ENCODE results near the gene CEP170B.
A peak's percentile ranks its signal among the peaks of the same experiment; 100 is the strongest.

CEP170B gene

GRCh38 chr14:104845834-104846441, 19.1 kb upstream of the CEP170B start:
- H3K4me2 ChIP-seq (ENCODE audit: low read length), result no peak overlapping the region
- peaks cover 14 to 15% of the 10 kb centered on the region in 2 experiments for H3K4me1 ChIP-seq (ENCODE audit: control insufficient read depth in 1 of 2, insufficient read depth in 2 of 2, low read length in 2 of 2)
- no peak overlapping the region for H3K14ac ChIP-seq (ENCODE audit: low read length)
- H2BK5ac ChIP-seq (ENCODE audit: low read depth, low read length, poor library complexity), result no peak overlapping the region
- no peak overlapping the region for H2BK12ac ChIP-seq (ENCODE audit: low read length)
- no peak overlapping the region for H3K4me3 ChIP-seq (ENCODE audit: low read depth, low read length)
- H4K91ac ChIP-seq (ENCODE audit: low read depth, low read length), result no peak overlapping the region
- no peak overlapping the region for H3K4ac ChIP-seq (ENCODE audit: low read depth, low read length)
- no peak overlapping the region for H2AK5ac ChIP-seq (ENCODE audit: low read length)
- no peak overlapping the region for H4K8ac ChIP-seq (ENCODE audit: low read depth, low read length)
- H4K12ac ChIP-seq (ENCODE audit: low read depth, low read length), result no peak overlapping the region
- no peak overlapping the region for H3K23ac ChIP-seq (ENCODE audit: low read length)
- H3K79me1 ChIP-seq (ENCODE audit: low read length), result peaks cover 4% of the 10 kb centered on the region
- H2BK120ac ChIP-seq (ENCODE audit: insufficient read depth, low read length, poor library complexity), result no peak overlapping the region
- no peaks in the 10 kb centered on the region for H3K27me3 ChIP-seq (ENCODE audit: insufficient read depth, low read length)
- H3K9ac ChIP-seq (ENCODE audit: low read length), result no peak overlapping the region
- H2AFZ ChIP-seq (ENCODE audit: insufficient read depth, low read length, poor library complexity), result no peak overlapping the region
- H3K18ac ChIP-seq (ENCODE audit: low read length), result no peak overlapping the region
- no peaks in the 10 kb centered on the region for H3K36me3 ChIP-seq (ENCODE audit: control insufficient read depth in 1 of 2, insufficient read depth in 2 of 2, low read length in 2 of 2)
- no peak overlapping the region for H3K27ac ChIP-seq (ENCODE audit: low read depth, low read length)
- peaks cover 2% of the 10 kb centered on the region for H3K9me3 ChIP-seq (ENCODE audit: insufficient read depth, low read depth, low read length)
- no peaks in the 10 kb centered on the region for H3K79me2 ChIP-seq (ENCODE audit: control insufficient read depth, insufficient read depth, low read length, poor library complexity)
- no CpG with 5 or more reads among the region's 3 CpGs for WGBS (ENCODE audit: extremely low coverage, insufficient coverage, insufficient read length)
- peak in 1 of 2 donors; percentile 15 for DNase-seq

- Histone ChIP-seq H3K36me3 (ENCODE audit: control insufficient read depth in 1 of 2, insufficient read depth in 2 of 2, low read length in 2 of 2) (no peaks in the 10 kb centered on the region), H2BK120ac (ENCODE audit: insufficient read depth, low read length, poor library complexity) (no peak overlapping the region), H3K79me1 (ENCODE audit: low read length) (no peaks in the 10 kb centered on the region), H4K12ac (ENCODE audit: low read depth, low read length) (no peak overlapping the region), H3K9me3 (ENCODE audit: insufficient read depth, low read depth, low read length) (peaks cover 2% of the 10 kb centered on the region), H2AFZ (ENCODE audit: insufficient read depth, low read length, poor library complexity) (no peak overlapping the region), H3K79me2 (ENCODE audit: control insufficient read depth, insufficient read depth, low read length, poor library complexity) (no peaks in the 10 kb centered on the region), H3K4me2 (ENCODE audit: low read length) (no peak overlapping the region), H3K14ac (ENCODE audit: low read length) (no peak overlapping the region), H3K18ac (ENCODE audit: low read length) (no peak overlapping the region), H3K4me1 (ENCODE audit: control insufficient read depth in 1 of 2, insufficient read depth in 2 of 2, low read length in 2 of 2) (no peaks in the 10 kb centered on the region), H2AK5ac (ENCODE audit: low read length) (no peak overlapping the region), H4K91ac (ENCODE audit: low read depth, low read length) (no peak overlapping the region), H4K8ac (ENCODE audit: low read depth, low read length) (no peak overlapping the region), H2BK12ac (ENCODE audit: low read length) (no peak overlapping the region), H3K27ac (ENCODE audit: low read depth, low read length) (no peak overlapping the region), H3K27me3 (ENCODE audit: insufficient read depth, low read length) (no peaks in the 10 kb centered on the region), H3K23ac (ENCODE audit: low read length) (no peak overlapping the region), H2BK5ac (ENCODE audit: low read depth, low read length, poor library complexity) (no peak overlapping the region), H3K4me3 (ENCODE audit: low read depth, low read length) (no peak overlapping the region), H3K4ac (ENCODE audit: low read depth, low read length) (no peak overlapping the region), H3K9ac (ENCODE audit: low read length) (no peak overlapping the region)
- DNase-seq, result peak; percentile 38 to 57
- no CpG with 5 or more reads among the region's 8 CpGs for WGBS (ENCODE audit: extremely low coverage, insufficient coverage, insufficient read length)
Observed at GRCh38 chr14:104852280-104852663, 12.8 kb upstream of the CEP170B start.

GRCh38 chr14:104855532-104856090, 9.5 kb upstream of the CEP170B start:
- no peak overlapping the region for H2BK5ac ChIP-seq (ENCODE audit: low read depth, low read length, poor library complexity)
- H3K4me3 ChIP-seq (ENCODE audit: low read depth, low read length), result no peak overlapping the region
- H3K14ac ChIP-seq (ENCODE audit: low read length), result no peak overlapping the region
- no peak overlapping the region for H3K9ac ChIP-seq (ENCODE audit: low read length)
- H3K23ac ChIP-seq (ENCODE audit: low read length), result no peak overlapping the region
- DNase-seq, result no peak
- H3K9me3 ChIP-seq (ENCODE audit: insufficient read depth, low read depth, low read length), result peaks cover 7% of the 10 kb centered on the region
- no CpG with 5 or more reads among the region's 12 CpGs for WGBS (ENCODE audit: extremely low coverage, insufficient coverage, insufficient read length)
- H3K79me1 ChIP-seq (ENCODE audit: low read length), result no peaks in the 10 kb centered on the region
- no peak overlapping the region for H4K91ac ChIP-seq (ENCODE audit: low read depth, low read length)
- no peak overlapping the region for H2AFZ ChIP-seq (ENCODE audit: insufficient read depth, low read length, poor library complexity)
- H4K12ac ChIP-seq (ENCODE audit: low read depth, low read length), result no peak overlapping the region
- no peaks in the 10 kb centered on the region for H3K27me3 ChIP-seq (ENCODE audit: insufficient read depth, low read length)
- no peak overlapping the region for H2BK12ac ChIP-seq (ENCODE audit: low read length)
- no peaks in the 10 kb centered on the region for H3K36me3 ChIP-seq (ENCODE audit: control insufficient read depth in 1 of 2, insufficient read depth in 2 of 2, low read length in 2 of 2)
- H3K4me2 ChIP-seq (ENCODE audit: low read length), result no peak overlapping the region
- H2AK5ac ChIP-seq (ENCODE audit: low read length), result no peak overlapping the region
- H3K18ac ChIP-seq (ENCODE audit: low read length), result no peak overlapping the region
- H2BK120ac ChIP-seq (ENCODE audit: insufficient read depth, low read length, poor library complexity), result no peak overlapping the region
- H3K79me2 ChIP-seq (ENCODE audit: control insufficient read depth, insufficient read depth, low read length, poor library complexity), result no peaks in the 10 kb centered on the region
- no peaks in the 10 kb centered on the region for H3K4me1 ChIP-seq (ENCODE audit: control insufficient read depth in 1 of 2, insufficient read depth in 2 of 2, low read length in 2 of 2)
- no peak overlapping the region for H4K8ac ChIP-seq (ENCODE audit: low read depth, low read length)
- no peak overlapping the region for H3K27ac ChIP-seq (ENCODE audit: low read depth, low read length)
- no peak overlapping the region for H3K4ac ChIP-seq (ENCODE audit: low read depth, low read length)

GRCh38 chr14:104856157-104856868, 8.8 kb upstream of the CEP170B start:
- Histone ChIP-seq H2BK120ac (ENCODE audit: insufficient read depth, low read length, poor library complexity) (no peak overlapping the region), H4K91ac (ENCODE audit: low read depth, low read length) (no peak overlapping the region), H2AFZ (ENCODE audit: insufficient read depth, low read length, poor library complexity) (no peak overlapping the region), H3K4me2 (ENCODE audit: low read length) (no peak overlapping the region), H4K8ac (ENCODE audit: low read depth, low read length) (no peak overlapping the region), H2BK12ac (ENCODE audit: low read length) (no peak overlapping the region), H3K4me1 (ENCODE audit: control insufficient read depth in 1 of 2, insufficient read depth in 2 of 2, low read length in 2 of 2) (no peaks in the 10 kb centered on the region), H3K27ac (ENCODE audit: low read depth, low read length) (no peak overlapping the region), H3K9ac (ENCODE audit: low read length) (no peak overlapping the region), H3K4ac (ENCODE audit: low read depth, low read length) (no peak overlapping the region), H4K12ac (ENCODE audit: low read depth, low read length) (no peak overlapping the region), H3K9me3 (ENCODE audit: insufficient read depth, low read depth, low read length) (peaks cover 13% of the 10 kb centered on the region), H3K23ac (ENCODE audit: low read length) (no peak overlapping the region), H3K18ac (ENCODE audit: low read length) (no peak overlapping the region), H3K4me3 (ENCODE audit: low read depth, low read length) (no peak overlapping the region), H2AK5ac (ENCODE audit: low read length) (no peak overlapping the region), H3K79me1 (ENCODE audit: low read length) (no peaks in the 10 kb centered on the region), H2BK5ac (ENCODE audit: low read depth, low read length, poor library complexity) (no peak overlapping the region), H3K36me3 (ENCODE audit: control insufficient read depth in 1 of 2, insufficient read depth in 2 of 2, low read length in 2 of 2) (no peaks in the 10 kb centered on the region), H3K79me2 (ENCODE audit: control insufficient read depth, insufficient read depth, low read length, poor library complexity) (no peaks in the 10 kb centered on the region), H3K14ac (ENCODE audit: low read length) (no peak overlapping the region), H3K27me3 (ENCODE audit: insufficient read depth, low read length) (no peaks in the 10 kb centered on the region)
- DNase-seq, result no peak
- WGBS (ENCODE audit: extremely low coverage, insufficient coverage, insufficient read length), result no CpG with 5 or more reads among the region's 21 CpGs

All from trophoblast cell (in vitro differentiated cells and primary cell).